ENCODE measurements around the gene TRIM9. TPM values are rescaled to one million over a fixed set of nuclear protein-coding genes. Genes with fewer than 3 reads are reported as not detected.
A peak's percentile ranks its signal among the peaks of the same experiment; 100 is the strongest.

TRIM9 gene
- total and polyA plus RNA-seq, 12 donors: 0.55 to 5.3 (median 2.0) TPM

- TF ChIP-seq, protein P1, sequence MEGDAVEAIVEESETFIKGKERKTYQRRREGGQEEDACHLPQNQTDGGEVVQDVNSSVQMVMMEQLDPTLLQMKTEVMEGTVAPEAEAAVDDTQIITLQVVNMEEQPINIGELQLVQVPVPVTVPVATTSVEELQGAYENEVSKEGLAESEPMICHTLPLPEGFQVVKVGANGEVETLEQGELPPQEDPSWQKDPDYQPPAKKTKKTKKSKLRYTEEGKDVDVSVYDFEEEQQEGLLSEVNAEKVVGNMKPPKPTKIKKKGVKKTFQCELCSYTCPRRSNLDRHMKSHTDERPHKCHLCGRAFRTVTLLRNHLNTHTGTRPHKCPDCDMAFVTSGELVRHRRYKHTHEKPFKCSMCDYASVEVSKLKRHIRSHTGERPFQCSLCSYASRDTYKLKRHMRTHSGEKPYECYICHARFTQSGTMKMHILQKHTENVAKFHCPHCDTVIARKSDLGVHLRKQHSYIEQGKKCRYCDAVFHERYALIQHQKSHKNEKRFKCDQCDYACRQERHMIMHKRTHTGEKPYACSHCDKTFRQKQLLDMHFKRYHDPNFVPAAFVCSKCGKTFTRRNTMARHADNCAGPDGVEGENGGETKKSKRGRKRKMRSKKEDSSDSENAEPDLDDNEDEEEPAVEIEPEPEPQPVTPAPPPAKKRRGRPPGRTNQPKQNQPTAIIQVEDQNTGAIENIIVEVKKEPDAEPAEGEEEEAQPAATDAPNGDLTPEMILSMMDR (IDR thresholded peaks at IDR 0.05): no peak
- TF ChIP-seq POLR2A (IDR thresholded peaks at IDR 0.05): no peak
- no peaks in the 10 kb centered on the region for H3K36me3 ChIP-seq (replicated peaks in 1 of 2)
- H3K27me3 ChIP-seq: no peaks in the 10 kb centered on the region
- intact Hi-C loops (cut with DNase I): no loop called here
- peaks cover 4 to 5% of the 10 kb centered on the region in 2 donors for H3K4me1 ChIP-seq (replicated peaks in 1 of 2)
- DNase-seq: no peak
- WGBS, 4 donors: 43 to 55% (median 46%) methylated on average over 2 of the region's 2 CpGs
- peak overlapping the region in 4 of 5 donors; percentile 41 to 74 (median 54) for H3K27ac ChIP-seq
- no peak overlapping the region for H3K4me3 ChIP-seq
- H3K9me3 ChIP-seq (replicated peaks in 1 of 3): no peaks in the 10 kb centered on the region
Measured at GRCh38 chr14:50948205-50948604, 146.7 kb downstream of the TRIM9 start.

- no peak for DNase-seq
- TF ChIP-seq, protein P1 (IDR thresholded peaks at IDR 0.05): no peak
- no peak for TF ChIP-seq POLR2A (IDR thresholded peaks at IDR 0.05)
- peaks cover 4 to 5% of the 10 kb centered on the region in 2 donors for H3K4me1 ChIP-seq (replicated peaks in 1 of 2)
- H3K27ac ChIP-seq: peak overlapping the region in 4 of 5 donors; percentile 41 to 74 (median 54)
- no peaks in the 10 kb centered on the region for H3K27me3 ChIP-seq
- no peaks in the 10 kb centered on the region for H3K36me3 ChIP-seq (replicated peaks in 1 of 2)
- 50 to 53% (median 51%) methylated on average over 4 of the region's 4 CpGs for WGBS, 4 donors
- no peak overlapping the region for H3K4me3 ChIP-seq
- intact Hi-C loops (cut with DNase I): no loop called here
- no peaks in the 10 kb centered on the region for H3K9me3 ChIP-seq (replicated peaks in 1 of 3)
Measured at GRCh38 chr14:50947446-50947845, 147.5 kb downstream of the TRIM9 start.

- WGBS, 4 donors: 90 to 96% (median 91%) methylated on average over 5 of the region's 5 CpGs
- H3K27ac ChIP-seq: peak overlapping the region in 2 of 5 donors; percentile 53 to 56
- H3K4me1 ChIP-seq (replicated peaks in 1 of 2): peaks cover 4 to 5% of the 10 kb centered on the region in 2 donors
- no peak overlapping the region for H3K4me3 ChIP-seq
- no peaks in the 10 kb centered on the region for H3K27me3 ChIP-seq
- DNase-seq: no peak
- H3K36me3 ChIP-seq (replicated peaks in 1 of 2): no peaks in the 10 kb centered on the region
- intact Hi-C loops (cut with DNase I): no loop called here
- TF ChIP-seq, protein P1 (IDR thresholded peaks at IDR 0.05): no peak
- no peak for TF ChIP-seq POLR2A (IDR thresholded peaks at IDR 0.05)
- no peaks in the 10 kb centered on the region for H3K9me3 ChIP-seq (replicated peaks in 1 of 3)
Measured at GRCh38 chr14:50946234-50946935, 148.5 kb downstream of the TRIM9 start.

DNA sequence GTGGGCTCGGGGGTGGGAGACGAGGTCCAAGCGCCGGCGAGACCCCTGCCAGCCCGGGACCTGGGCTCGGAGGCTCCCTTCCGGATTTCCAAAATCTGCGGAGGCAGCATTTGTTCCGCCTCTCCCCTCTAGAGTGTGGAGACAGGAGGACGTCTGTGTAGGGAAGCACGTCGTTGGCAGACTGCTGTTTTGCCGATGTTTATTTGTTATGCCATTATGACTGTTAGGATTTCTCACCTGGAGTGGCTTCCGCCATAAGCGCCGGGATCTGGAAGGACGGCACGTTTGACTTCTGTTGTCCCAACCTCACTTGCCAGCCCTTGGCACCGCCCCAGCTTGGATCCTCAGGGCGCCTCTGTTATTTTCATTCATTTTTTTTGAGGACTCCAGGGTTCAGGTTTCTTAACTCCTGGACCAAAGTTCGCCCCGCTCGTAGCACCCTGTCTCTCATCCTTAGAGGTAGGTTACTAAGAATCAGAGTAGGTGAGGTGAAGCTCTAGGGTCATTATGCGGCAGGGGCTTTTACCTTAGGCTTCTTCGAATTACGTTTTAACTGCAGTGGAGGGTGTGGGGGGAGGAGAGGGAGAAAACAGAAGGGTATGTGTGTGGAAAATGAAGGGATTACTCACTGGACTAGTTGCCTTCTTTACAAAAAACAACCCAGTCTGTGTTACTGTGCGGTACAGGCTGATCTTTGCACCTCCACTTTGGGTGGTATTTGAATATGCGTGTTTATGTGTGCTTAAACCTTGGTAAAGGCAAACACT is 150.1 kb downstream of the TRIM9 start:
- H3K27ac ChIP-seq: peak overlapping the region; percentile 58 to 91 (median 87)
- 7 to 15% (median 9%) methylated on average over 21 to 29 of the region's 29 CpGs for WGBS, 4 donors
- no peaks in the 10 kb centered on the region for H3K36me3 ChIP-seq (replicated peaks in 1 of 2)
- intact Hi-C loops (cut with DNase I): no loop called here
- no peaks in the 10 kb centered on the region for H3K9me3 ChIP-seq (replicated peaks in 1 of 3)
- H3K4me3 ChIP-seq: peak overlapping the region; percentile 69 to 81 (median 72)
- H3K27me3 ChIP-seq: no peaks in the 10 kb centered on the region
- H3K4me1 ChIP-seq (replicated peaks in 1 of 2): peaks cover 4 to 5% of the 10 kb centered on the region in 2 donors
- TF ChIP-seq POLR2A (IDR thresholded peaks at IDR 0.05): peak in 1 of 2 donors; percentile 52
- TF ChIP-seq, protein P1 (IDR thresholded peaks at IDR 0.05): no peak
- peak; percentile 56 to 75 (median 71) for DNase-seq
